Left kidney (tissue), 2 donors: ENCODE results near the gene SLC29A2. TPM values are rescaled to one million over a fixed set of nuclear protein-coding genes. Genes with fewer than 3 reads are reported as not detected.

ENCODE experiments used
- DNase-seq: peaks from one replicate; pipeline ENCODE4 v3.0.0-alpha.2; 2013
- polyA plus RNA-seq: library from polyadenylated mRNA; unstranded; fragments of 120-200 nt; gene quantifications from one replicate; pipeline ENCODE4 v1.2.1, GENCODE V29; 2013; ENCODE audit not compliant: insufficient read length

SLC29A2 gene
- polyA plus RNA-seq, 1 donor: 20.7 TPM

GRCh38 chr11:66349084-66349386 lies 22.5 kb downstream of the SLC29A2 start:
- DNase-seq: no peak

- DNase-seq: peak; percentile 94
Measured at GRCh38 chr11:66347425-66348276, 23.9 kb downstream of the SLC29A2 start, which contains the start of gene B4GAT1. B4GAT1 (minus strand) TSS chr11:66347629; CDS start chr11:66347545, 84 bp downstream.

GRCh38 chr11:66346476-66347424 lies 24.8 kb downstream of the SLC29A2 start:
- DNase-seq: no peak

DNA sequence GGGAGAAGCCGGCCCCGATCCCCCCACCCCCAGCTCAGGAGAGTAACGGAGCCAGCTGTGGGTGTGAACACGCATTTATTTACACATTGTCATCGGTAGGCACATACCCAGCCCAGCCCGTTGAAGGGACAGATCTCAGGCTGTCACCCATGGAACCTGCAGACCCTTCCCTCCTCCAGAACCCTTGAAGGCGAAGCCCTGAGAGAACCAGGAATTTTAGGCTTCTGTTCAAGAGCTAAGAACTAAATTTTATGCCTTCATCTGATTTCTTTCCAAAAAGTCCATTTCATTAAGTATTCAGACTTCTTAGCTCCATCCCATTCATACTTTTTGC lies 26.3 kb downstream of the SLC29A2 start:
- no peak for DNase-seq

- peak; percentile 95 for DNase-seq
Measured at GRCh38 chr11:66344550-66345315, 26.8 kb downstream of the SLC29A2 start, which contains the start of gene BRMS1. BRMS1 (minus strand) TSS chr11:66345104; CDS start chr11:66342234, 2,870 bp downstream.

- no peak for DNase-seq
Measured at GRCh38 chr11:66343176-66343575, 28.4 kb downstream of the SLC29A2 start.

- no peak for DNase-seq
Measured at GRCh38 chr11:66341502-66342126, 29.9 kb downstream of the SLC29A2 start.

DNA sequence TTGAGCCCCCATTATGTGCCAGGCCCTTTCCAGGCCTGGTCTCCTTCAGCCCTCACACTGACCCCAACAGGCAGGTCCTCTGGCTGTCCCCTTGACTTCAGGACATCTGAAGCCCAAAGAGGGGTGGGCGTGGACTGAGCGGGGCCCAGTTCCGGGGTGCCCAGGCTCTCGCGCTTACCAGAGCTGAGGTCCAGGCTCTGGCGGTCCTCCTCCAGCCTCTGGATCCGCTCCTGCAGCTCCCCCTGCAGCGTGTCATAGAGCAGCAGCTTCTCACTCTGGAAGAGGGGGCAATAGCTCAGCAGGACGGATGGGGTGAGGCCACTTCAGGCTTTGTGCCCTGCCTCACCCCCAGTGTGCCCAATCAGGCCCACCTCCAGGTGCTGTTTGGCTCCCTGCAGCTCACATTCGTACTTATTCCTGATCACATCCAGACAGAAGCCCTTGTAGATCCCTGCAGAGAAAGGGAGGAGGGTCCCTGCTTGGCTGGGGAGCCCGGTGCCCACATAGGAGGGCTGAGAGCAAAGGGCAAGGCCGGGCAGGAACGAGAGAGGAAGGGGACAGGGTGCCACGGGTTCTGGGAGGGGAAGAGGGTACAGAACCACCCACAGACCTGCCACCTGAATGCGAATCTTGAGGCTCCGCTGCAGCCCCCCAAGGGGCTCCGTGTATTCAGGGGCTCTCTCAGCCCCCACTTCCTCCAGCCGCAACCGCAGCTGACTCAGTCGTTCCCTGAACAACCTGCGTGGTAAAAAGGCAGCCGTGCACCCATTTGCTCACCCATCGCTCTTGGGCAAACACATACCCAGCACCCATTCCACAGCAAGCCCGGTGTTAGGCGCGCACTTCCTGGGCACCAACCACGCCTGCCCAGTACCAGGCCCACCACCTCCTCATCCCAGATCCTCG lies 30.7 kb downstream of the SLC29A2 start:
- DNase-seq: no peak

GRCh38 chr11:66339686-66340483 lies 31.7 kb downstream of the SLC29A2 start:
- DNase-seq: no peak

DNA sequence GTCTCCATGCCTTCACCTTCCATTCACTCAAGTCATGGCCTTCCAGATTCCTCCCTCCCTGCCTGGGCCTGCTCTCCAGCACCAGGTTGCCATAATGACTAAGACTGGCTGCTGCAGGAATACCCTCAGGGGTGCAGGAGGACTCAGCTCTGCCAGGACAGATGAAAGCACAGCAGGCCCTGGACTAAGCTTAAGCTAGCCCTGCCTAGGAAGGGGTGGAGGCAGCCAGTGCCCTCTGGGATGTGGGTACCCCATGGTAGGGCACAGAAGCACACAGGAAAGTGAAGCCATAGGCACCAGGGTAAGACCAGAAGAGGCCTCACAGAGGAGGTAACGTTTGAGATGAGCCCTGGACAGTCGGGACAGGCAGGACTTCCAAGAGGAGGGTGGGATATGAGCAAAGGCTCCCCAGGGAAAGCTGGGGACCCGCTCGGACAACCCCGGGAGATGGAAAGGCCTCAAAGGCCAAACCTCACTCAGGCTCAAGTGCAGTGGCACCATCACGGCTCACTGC lies 32.3 kb downstream of the SLC29A2 start:
- no peak for DNase-seq

GRCh38 chr11:66338276-66339161 lies 33.0 kb downstream of the SLC29A2 start:
- no peak for DNase-seq

- DNase-seq: no peak
Measured at GRCh38 chr11:66337103-66337899, 34.3 kb downstream of the SLC29A2 start.

GRCh38 chr11:66336234-66337102 lies 35.1 kb downstream of the SLC29A2 start, which contains the start of gene RIN1:
RIN1 (minus strand) TSS chr11:66336434; CDS start chr11:66336402, 32 bp downstream.
- no peak for DNase-seq

DNA sequence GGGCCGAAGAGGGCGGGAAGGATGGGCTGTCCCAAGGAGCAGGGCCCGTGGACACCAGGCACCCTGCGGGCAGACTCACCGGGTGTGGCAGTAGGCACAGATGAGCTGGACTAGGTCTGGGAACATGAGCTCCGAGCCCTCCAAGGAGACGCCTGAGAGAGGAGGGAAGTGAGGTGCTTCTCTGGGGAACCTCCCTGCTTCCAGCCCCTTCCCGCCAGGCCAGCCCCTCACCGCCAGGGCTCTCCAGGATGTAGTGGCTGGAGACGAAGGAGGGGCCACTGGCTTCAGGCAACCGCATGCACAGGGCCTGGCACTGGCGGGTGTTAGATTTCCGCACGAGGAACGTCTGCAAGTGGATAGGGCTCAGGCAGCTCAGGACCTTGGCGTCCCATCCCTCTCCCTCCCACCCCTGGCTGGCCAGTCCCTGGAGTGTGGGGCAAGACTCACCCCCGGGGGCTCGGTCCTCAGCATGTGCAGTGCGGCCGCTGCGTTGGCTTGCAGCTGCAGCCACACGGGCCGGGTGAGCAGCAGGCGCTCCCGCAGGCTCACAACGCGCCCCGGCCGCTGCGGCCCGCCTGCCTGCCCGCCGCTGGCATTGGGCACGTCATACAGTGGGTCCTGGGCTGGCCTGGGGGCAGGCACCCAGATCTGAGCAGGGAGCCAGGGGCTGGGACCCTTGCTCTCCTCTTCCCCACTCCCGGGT lies 35.9 kb downstream of the SLC29A2 start:
- DNase-seq: no peak

- DNase-seq: no peak
Measured at GRCh38 chr11:66334605-66335442, 36.7 kb downstream of the SLC29A2 start.
